GM15510 (cell line): ENCODE results near the gene OTOG.

Experiments
- POLR2A ChIP-seq: IDR thresholded peaks from 3 replicates; pipeline ENCODE4 v1.6.1; 2011; ENCODE audit warnings: borderline replicate concordance; ENCODE audit not compliant: insufficient read length; ENCODE audit errors: extremely low read depth

OTOG gene

DNA sequence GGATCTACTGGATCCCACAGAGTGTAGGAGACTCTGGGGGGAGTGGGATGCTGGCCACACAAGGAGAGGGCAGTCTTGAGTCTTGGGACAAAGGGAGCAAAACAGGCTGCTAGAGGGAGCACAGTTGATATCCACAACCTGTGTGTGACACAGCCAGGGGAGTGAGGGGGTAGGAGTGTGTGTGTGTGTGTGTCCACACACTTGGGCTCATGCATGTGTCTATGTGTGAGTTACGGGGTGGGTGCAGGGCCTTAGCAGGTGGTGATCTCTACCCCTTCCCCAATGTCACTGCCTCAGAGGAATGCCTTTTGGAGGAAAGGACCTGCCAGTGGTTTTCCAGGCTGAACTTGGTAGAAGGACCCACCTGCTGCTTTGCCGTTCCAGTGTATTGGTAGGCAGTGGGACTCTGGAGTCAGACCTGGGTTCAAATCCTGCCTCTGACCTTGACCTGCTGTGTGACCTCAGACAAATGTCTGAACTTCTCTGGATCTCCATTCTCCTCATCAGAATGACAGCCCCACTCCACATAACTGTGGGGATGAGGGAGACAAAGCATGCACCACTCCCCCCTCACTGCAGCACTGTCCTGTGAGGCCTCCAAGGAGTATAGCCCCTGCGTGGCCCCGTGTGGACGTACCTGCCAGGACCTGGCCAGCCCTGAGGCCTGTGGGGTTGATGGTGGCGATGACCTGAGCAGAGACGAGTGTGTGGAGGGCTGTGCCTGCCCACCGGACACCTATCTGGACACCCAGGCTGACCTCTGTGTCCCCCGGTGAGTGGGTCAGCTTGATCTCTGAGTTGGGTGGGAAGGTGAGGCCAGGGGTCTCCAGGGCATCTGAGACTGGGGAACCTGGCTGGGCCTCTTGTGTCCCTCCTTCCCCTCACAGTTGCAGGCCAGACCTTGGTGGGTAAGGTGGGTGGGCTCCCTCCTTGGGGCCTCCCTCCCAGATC lies 27.4 kb downstream of the OTOG start:
- TF ChIP-seq POLR2A = no peak

DNA sequence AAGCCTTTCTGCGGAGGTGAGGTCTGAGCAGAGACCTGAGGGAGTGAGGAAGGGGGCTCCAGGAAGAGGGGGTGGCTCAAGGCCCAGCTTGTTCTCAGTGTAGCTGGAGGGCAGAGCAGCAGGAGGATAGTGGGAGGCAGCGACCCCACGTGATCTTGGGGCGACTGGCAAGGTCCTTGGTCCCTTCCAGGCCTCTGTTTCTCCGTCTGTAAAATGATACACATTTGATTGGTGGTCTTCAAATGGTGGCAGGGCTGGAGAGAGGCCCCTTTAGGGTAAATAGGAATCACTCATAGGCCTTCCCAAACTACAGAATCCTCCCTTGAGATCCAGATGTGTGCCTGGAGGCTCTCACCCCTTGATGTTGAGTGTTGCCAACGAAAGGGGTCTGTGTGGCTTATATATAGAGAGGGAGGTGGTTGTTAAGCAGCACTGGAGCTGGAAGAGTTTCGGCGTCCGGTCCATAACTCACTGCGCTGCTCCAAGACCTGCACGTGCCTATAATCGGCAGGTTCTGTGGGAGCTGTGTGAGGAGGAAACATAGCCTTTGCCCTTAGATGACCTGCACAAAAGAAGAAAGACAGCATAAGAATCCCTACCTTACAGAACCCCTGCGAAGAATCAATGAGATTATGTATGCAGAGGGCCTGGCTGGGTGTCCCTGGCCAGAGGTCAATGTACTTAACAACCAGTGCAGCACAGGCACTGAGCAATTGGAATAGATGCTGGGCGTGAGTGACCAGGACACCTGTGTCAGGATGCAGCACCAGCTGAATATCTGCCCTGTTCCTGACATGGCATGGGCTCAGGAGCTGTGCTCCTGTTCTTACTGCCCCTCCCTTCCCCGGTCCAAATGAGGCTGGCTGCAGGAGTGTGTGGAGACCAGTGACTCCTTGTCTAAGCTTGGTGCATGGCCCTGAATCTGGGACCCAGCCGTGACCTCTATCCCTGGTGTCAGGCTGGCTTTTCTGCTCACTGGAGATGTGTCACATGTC lies 28.7 kb downstream of the OTOG start:
- no peak for TF ChIP-seq POLR2A

DNA sequence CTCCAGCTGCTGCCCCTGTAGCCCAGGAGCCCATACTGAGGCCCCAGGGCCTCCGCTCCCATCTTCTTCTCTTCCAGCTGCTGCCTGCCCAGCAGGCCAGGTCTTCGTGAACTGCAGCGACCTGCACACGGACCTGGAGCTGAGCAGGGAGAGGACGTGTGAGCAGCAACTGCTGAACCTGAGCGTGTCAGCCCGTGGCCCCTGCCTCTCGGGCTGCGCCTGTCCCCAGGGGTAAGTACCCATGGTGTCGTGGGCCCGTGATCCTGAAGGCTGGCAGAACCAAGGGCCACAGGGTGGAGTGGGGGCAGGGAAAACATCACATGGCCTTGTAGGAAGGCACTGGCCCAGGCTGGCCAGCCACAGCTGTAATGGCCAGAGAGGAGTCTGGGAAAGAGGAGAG lies 31.2 kb downstream of the OTOG start:
- no peak for TF ChIP-seq POLR2A

DNA sequence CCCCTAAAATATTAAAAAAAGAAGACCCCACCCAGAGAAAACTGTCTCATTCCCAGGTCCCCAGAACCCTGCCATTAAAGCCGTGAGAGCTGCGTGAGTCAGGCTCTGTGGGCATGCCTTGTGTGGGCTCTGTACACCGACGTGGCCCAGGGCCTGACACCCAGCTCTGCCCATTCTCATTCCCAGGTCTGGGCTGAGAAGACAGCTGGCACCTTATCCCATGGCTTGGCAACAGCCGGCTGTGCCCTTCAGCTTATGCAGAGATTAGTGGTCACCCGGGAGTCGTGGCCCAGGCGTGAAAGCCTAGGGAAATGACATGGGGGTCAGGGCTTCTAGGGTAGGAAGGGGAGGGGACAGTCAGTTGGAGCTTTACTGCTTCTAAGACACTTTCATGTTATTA lies 31.9 kb downstream of the OTOG start:
- TF ChIP-seq POLR2A = no peak

DNA sequence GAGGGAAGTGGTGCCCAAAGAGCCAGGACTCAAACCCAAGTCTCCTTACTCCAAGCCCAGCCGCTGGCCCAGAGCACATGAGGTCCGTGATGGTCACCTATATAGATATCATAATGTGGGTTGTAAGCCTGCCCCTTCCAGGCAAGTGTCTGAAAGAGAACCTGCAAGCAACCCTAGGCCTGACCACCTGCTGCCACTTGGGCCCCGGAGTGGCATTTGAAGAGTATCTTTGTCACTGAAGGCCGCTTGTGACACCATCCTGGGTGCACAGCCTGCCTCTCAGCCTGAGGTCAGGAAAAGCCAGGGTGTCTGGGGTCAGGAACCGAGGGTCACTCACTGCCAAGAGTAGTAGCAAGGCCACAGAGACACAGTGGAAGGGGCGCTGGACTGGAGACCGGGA lies 32.4 kb downstream of the OTOG start:
- TF ChIP-seq POLR2A = no peak

DNA sequence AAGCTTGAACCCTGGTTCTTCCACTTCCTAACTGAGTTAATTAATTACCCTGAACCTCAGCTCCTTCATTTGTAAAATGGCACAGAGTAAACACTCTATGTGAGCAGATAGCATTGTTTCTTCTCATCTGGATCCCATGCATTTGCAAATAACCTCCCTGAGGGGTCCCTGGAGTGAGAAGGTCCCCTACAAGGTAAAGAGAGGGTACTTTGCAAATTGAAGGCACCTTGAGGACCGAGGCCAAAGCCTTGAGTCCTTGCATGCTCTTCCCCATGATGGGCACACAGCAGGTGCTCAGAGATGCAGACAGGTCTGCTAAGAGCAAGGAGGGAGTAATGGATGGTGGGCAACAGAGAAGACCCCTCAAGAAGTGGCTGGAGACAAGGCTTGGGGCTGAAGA lies 33.2 kb downstream of the OTOG start:
- TF ChIP-seq POLR2A = no peak

DNA sequence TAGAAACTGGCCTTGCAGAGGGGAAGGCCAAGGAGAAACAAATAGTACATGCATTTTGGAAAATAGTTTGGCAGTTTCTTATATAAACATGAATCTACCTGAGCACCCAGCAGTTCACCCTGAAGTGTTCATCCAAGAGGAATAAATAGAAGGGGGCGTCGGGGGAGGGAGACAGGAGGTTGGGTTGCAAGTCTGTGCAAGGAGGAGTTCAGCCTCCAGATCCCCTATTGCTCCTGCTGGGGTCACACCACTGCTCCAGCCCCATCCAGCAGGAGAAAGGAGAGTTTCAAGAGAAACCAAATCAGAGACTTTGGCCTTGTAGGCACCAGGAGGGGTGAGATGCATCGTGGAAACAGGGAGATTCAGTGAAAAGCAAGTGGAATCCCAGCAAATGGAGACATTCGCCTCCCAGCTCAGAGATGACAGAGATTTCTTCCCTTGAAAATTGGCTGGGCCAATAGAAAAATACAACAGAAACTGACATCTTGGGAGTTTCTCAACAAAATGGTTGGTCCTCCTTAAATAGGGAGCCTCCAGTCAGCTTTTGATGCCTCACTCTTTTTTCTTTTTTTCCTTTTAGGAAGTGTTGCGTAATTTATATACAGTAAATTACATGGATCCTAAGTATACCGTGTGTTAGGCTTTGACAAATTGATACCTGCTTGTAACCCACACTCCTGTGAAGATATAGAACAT lies 34.1 kb downstream of the OTOG start:
- TF ChIP-seq POLR2A = no peak

DNA sequence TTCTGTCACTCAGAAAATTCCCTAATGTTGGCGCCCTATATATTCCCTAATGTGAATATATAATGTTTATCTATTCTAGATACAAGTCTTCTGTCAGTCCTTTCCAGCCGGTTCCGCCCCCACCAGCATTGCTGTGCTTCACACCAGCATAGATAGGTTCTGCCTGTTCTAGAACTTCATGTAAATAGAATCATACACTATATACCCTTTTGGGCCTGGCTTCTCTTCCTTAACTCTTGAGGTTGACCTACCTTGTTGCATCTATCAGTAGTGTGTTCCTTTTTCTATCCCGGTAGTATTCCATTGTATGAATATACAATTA lies 34.6 kb downstream of the OTOG start:
- TF ChIP-seq POLR2A = no peak

DNA sequence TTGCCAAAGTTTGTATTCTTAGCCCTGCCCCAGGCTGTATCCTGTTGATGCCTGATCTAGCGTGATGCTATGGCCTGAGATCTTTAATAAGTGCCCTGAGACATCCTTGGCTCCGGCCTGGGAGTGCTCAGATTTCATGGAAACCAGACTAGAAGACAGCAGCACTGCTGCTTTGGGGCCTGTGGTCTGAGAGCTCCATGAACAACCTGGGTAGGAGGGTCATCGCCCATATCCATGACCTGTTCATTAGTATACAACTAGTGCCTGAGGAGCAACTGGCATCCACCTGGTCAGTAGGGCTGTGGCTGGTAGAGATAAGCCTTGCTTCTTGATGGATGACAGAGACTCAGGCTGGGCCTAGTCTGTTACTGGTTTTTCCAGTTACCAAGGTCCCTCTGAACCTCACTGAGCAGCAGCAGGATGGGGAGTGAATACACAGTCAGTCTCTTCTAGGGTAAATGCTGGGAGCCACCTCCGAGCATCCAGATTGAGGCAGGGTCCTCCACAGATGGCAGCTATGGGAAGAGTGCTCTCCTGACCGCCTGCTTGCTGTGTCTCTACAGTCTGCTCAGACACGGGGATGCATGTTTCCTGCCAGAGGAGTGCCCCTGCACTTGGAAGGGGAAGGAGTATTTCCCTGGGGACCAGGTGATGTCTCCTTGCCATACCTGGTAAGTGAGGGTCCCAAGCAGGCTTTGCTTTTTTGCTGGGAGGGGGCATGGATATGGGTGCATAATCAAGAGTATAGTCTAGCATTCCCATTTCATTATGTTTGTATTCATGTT lies 39.0 kb downstream of the OTOG start:
- no peak for TF ChIP-seq POLR2A

DNA sequence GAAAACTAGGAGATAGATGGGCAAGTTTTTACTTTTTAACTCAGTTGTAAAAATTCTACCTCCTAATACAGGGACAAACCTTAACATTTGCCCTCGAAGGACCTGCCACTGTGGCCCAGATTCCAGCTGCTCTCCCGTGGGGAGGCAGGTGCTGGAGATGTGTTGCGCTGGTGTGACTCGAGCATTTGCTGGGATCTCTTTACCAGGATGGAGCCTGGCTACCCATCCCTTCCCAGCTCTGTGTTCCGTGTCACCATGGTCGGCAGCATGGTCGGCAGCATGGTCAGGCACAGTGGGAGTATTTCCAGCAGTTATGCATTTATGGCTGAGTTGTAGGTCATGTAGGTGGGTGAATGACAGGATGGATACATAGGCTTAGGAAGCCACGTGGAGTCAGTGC lies 41.1 kb downstream of the OTOG start:
- no peak for TF ChIP-seq POLR2A

DNA sequence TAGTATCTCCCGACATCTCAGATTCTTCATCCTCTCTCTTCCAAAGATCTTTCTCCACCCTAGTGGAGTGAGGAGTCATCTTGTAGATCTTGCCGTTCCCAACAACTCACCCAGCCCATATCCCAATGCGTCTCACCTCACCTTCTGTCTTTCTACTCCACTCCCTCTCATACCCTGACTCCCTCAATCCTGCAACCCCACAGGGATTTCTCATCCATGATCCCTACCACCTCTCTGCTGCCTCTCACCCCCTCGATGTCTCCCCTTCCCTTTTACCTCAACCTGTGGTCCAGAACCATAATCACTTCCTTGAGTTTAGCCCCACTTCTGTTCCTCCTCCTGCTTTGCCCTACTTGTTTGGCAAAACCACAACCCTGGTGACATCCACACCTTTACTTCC lies 41.7 kb downstream of the OTOG start:
- no peak for TF ChIP-seq POLR2A

DNA sequence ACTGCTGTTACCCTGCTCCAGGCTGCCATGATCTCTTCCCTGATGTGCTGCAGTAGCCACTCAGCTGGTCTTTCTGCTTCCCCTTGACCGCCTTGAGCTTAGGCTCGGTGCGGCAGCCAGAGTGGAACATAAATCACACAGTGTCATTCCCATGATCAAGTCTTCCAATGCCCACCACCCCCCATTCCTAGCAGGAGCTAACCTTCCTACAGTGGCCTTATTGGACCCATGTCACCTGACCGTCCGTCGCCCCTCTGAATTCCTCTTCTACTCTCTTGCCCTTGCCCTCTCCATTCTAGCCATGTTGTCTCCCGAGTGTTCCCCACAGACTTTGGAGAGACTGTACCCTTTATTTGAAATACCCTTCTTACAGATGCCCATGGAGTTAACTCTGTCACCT lies 43.4 kb downstream of the OTOG start:
- TF ChIP-seq POLR2A = no peak

DNA sequence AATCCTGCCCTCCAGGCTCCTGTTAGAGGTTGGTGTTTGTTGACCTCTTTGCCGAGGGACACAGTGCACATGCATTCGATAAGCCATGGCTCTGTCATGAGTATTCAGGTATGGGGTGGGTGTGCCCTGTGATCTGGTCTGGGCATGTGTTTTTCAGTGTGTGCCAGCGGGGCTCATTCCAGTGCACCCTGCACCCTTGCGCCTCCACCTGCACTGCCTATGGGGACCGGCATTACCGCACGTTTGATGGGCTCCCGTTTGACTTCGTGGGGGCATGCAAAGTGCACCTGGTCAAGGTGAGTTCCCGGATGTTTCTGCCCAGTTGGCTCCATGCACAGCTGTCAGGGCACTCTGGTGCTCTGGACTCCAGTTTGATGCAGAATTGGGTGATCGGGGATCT lies 44.2 kb downstream of the OTOG start:
- TF ChIP-seq POLR2A = no peak
